HepG2 (cell line): ENCODE measurements around the gene KRTAP3-3. TPM values are rescaled to one million over a fixed set of nuclear protein-coding genes. Genes with fewer than 3 reads are reported as not detected.

Experiments
- CBFB ChIP-seq: sonication (generic); formaldehyde crosslinking; IDR thresholded peaks from 2 replicates; pipeline ENCODE4 v1.4.0; 2020; ENCODE audit warnings: missing genetic modification reagents
- EEA1 ChIP-seq: sonication (generic); formaldehyde crosslinking; IDR thresholded peaks from 2 replicates; pipeline ENCODE4 v1.5.1; 2020; ENCODE audit warnings: mild to moderate bottlenecking, missing genetic modification reagents, borderline replicate concordance
- FLYWCH1 ChIP-seq: sonication (generic); formaldehyde crosslinking; IDR thresholded peaks from 2 replicates; pipeline ENCODE4 v1.8.1; 2023; ENCODE audit warnings: mild to moderate bottlenecking, missing genetic modification reagents
- GFI1 ChIP-seq: sonication (generic); formaldehyde crosslinking; IDR thresholded peaks from 2 replicates; pipeline ENCODE4 v1.5.0; 2020; ENCODE audit warnings: missing genetic modification reagents, mild to moderate bottlenecking, borderline replicate concordance
- GZF1 ChIP-seq: sonication (generic); formaldehyde crosslinking; IDR thresholded peaks from 2 replicates; pipeline ENCODE4 v1.5.1; 2020; ENCODE audit warnings: mild to moderate bottlenecking, missing genetic modification reagents
- KDM1A ChIP-seq: IDR thresholded peaks from 2 replicates; pipeline ENCODE4 v1.6.1; 2016; ENCODE audit warnings: missing compliant biosample characterization
- MBD4 ChIP-seq: IDR thresholded peaks from 2 replicates; pipeline ENCODE4 v1.6.1; 2012; ENCODE audit warnings: low read length, inconsistent platforms, borderline replicate concordance
- PAF1 ChIP-seq: IDR thresholded peaks from 2 replicates; pipeline ENCODE4 v1.6.1; 2016; ENCODE audit warnings: missing genetic modification reagents, missing compliant biosample characterization
- RARA ChIP-seq: IDR thresholded peaks from 2 replicates; pipeline ENCODE4 v1.6.1; 2016; ENCODE audit warnings: missing genetic modification reagents, missing compliant biosample characterization
- REL ChIP-seq: sonication (generic); formaldehyde crosslinking; conservative IDR thresholded peaks from 2 replicates; pipeline ENCODE4 v1.8.0; 2022; ENCODE audit warnings: mild to moderate bottlenecking, missing genetic modification reagents, moderate library complexity
- RFX5 ChIP-seq: IDR thresholded peaks from 2 replicates; pipeline ENCODE4 v1.6.1; 2011; ENCODE audit warnings: low read depth, low read length, improper control_type of control experiment
- SMAD3 ChIP-seq: sonication (generic); formaldehyde crosslinking; IDR thresholded peaks from 2 replicates; pipeline ENCODE4 v1.4.0; 2020; ENCODE audit warnings: missing genetic modification reagents
- SMYD3 ChIP-seq: sonication (generic); formaldehyde crosslinking; IDR thresholded peaks from 2 replicates; pipeline ENCODE4 v1.8.1; 2023; ENCODE audit warnings: mild to moderate bottlenecking, missing genetic modification reagents
- ZKSCAN8 ChIP-seq: IDR thresholded peaks from 2 replicates; pipeline ENCODE4 v1.6.1; 2016; ENCODE audit warnings: borderline replicate concordance, missing genetic modification reagents, missing compliant biosample characterization
- ZNF160 ChIP-seq: sonication (generic); formaldehyde crosslinking; IDR thresholded peaks from 2 replicates; pipeline ENCODE4 v1.8.0; 2022; ENCODE audit warnings: mild to moderate bottlenecking, inconsistent platforms, missing genetic modification reagents
- ZNF383 ChIP-seq: sonication (generic); formaldehyde crosslinking; IDR thresholded peaks from 2 replicates; pipeline ENCODE4 v1.4.0; 2020; ENCODE audit warnings: missing genetic modification reagents, mild to moderate bottlenecking, borderline replicate concordance
- ZNF496 ChIP-seq: sonication (generic); formaldehyde crosslinking; IDR thresholded peaks from 2 replicates; pipeline ENCODE4 v1.8.1; 2023; ENCODE audit warnings: mild to moderate bottlenecking, moderate library complexity, missing genetic modification reagents; ENCODE audit not compliant: insufficient replicate concordance
- ZNF510 ChIP-seq: sonication (generic); formaldehyde crosslinking; IDR thresholded peaks from 2 replicates; pipeline ENCODE4 v1.4.0; 2020; ENCODE audit warnings: low read depth, mild to moderate bottlenecking, missing genetic modification reagents
- polyA plus RNA-seq, 8 experiments: library from polyadenylated mRNA; depleted of rRNA in 3 of 8; stranded (reverse) in 7 of 8; unstranded in 1 of 8; fragments of >200 nt; fragmentation: Illumina TruSeq in 4 of 8; extraction: Trizol in 4 of 8; gene quantifications; 2 replicates each; pipeline versions ENCODE4 v1.2.1 to v1.2.3, GENCODE V29; 2011 to 2016; ENCODE audit warnings: low read depth in 4 of 8, missing spikeins in 1 of 8, mixed read lengths in 1 of 8; ENCODE audit not compliant: insufficient read depth in 1 of 8
- total RNA-seq, 5 experiments: library from RNA; depleted of rRNA; stranded (reverse); fragments of >200 nt; fragmentation: Illumina TruSeq; extraction: Trizol; gene quantifications; 2 replicates each; pipeline ENCODE4 v1.2.3, GENCODE V29; 2016; ENCODE audit warnings: low read depth in 1 of 5
- TF ChIP-seq, protein P1 (sequence below): sonication (generic); formaldehyde crosslinking; IDR thresholded peaks from 2 replicates; pipeline ENCODE4 v1.4.0; 2020; ENCODE audit warnings: missing genetic modification reagents
- TF ChIP-seq, protein P2 (sequence below): sonication (generic); formaldehyde crosslinking; IDR thresholded peaks from 2 replicates; pipeline ENCODE4 v1.5.1; 2020; ENCODE audit warnings: mild to moderate bottlenecking, missing genetic modification reagents, borderline replicate concordance
- TF ChIP-seq, protein P3 (sequence below): sonication (generic); formaldehyde crosslinking; IDR thresholded peaks from 2 replicates; pipeline ENCODE4 v1.5.1; 2020; ENCODE audit warnings: mild to moderate bottlenecking, moderate library complexity, missing genetic modification reagents
- TF ChIP-seq, protein P4 (sequence below): sonication (generic); formaldehyde crosslinking; IDR thresholded peaks from 2 replicates; pipeline ENCODE4 v1.4.0; 2020; ENCODE audit warnings: missing genetic modification reagents; ENCODE audit errors: not compliant biosample characterization
- TF ChIP-seq, protein P5 (sequence below): sonication (generic); formaldehyde crosslinking; IDR thresholded peaks from 2 replicates; pipeline ENCODE4 v1.4.0; 2020; ENCODE audit warnings: missing genetic modification reagents

Gene KRTAP3-3
- total and polyA plus RNA-seq, 2 of the 13 experiments (the other 11 are each of a cell fraction or from before 2014, with no cell fraction given), result not detected

DNA sequence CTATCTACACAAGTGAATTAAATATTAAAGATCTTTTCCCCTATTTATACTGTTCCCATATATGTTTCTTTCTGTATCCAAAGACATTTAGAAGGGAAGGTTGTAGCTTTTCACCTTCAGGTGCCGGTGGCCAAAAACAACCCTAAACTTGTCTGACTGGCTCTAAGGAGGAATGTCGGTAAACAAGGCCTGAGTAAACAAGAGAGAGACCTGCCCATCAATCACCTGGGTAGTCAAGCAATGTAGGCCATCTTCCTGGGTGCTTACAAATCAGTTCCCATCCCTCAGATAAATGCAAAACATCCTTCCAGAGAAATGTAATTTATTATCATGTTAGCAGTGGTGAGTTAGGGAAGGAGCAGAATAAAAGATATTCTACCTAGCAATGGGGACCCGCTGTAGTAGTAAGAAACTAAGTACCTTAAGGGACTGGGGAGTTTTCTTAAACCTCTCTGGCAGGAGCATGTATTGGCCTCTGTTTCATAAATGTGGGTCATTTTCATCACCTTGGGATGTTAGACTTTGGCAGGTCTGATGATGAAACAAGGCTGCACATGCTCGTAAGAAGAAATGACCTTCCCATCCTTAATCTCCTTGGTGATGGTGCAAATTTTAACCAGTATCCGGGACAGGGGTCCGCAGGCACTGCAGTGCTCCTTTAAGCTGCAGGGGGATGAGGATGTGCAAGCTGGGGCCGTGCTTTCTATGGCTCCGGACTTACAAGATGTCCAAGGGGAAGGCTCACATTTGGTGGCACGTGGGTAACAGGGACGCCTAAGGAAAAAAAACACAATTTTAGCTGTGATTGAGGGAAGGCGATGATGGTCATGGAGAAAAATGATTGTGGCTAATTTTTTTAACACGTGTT is 35.6 kb downstream of the KRTAP3-3 start (continued):
- TF ChIP-seq CBFB (peak; percentile 92), ZNF510 (CRISPR knock-in tag) (no peak), RARA (peak; percentile 90), ZKSCAN8 (CRISPR knock-in tag) (no peak), FLYWCH1 (CRISPR knock-in tag) (no peak), SMYD3 (CRISPR knock-in tag) (no peak; the same call in 1 of the 2 replicates), MBD4 (no peak), REL (CRISPR knock-in tag) (no peak), GZF1 (CRISPR knock-in tag) (no peak), GFI1 (CRISPR knock-in tag) (peak; percentile 94), RFX5 (no peak), KDM1A (CRISPR knock-in tag) (peak; percentile 87; the same call in 1 of the 2 replicates), EEA1 (CRISPR knock-in tag) (no peak), ZNF496 (no peak), ZNF160 (CRISPR knock-in tag) (no peak), ZNF383 (CRISPR knock-in tag) (no peak), SMAD3 (CRISPR knock-in tag) (0 out of 2 replicates have a peak, but pooled peaks have one; percentile 37), PAF1 (CRISPR knock-in tag) (no peak)
- TF ChIP-seq, protein P1, sequence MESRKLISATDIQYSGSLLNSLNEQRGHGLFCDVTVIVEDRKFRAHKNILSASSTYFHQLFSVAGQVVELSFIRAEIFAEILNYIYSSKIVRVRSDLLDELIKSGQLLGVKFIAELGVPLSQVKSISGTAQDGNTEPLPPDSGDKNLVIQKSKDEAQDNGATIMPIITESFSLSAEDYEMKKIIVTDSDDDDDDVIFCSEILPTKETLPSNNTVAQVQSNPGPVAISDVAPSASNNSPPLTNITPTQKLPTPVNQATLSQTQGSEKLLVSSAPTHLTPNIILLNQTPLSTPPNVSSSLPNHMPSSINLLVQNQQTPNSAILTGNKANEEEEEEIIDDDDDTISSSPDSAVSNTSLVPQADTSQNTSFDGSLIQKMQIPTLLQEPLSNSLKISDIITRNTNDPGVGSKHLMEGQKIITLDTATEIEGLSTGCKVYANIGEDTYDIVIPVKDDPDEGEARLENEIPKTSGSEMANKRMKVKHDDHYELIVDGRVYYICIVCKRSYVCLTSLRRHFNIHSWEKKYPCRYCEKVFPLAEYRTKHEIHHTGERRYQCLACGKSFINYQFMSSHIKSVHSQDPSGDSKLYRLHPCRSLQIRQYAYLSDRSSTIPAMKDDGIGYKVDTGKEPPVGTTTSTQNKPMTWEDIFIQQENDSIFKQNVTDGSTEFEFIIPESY (CRISPR knock-in tag), result no peak
- TF ChIP-seq, protein P2, sequence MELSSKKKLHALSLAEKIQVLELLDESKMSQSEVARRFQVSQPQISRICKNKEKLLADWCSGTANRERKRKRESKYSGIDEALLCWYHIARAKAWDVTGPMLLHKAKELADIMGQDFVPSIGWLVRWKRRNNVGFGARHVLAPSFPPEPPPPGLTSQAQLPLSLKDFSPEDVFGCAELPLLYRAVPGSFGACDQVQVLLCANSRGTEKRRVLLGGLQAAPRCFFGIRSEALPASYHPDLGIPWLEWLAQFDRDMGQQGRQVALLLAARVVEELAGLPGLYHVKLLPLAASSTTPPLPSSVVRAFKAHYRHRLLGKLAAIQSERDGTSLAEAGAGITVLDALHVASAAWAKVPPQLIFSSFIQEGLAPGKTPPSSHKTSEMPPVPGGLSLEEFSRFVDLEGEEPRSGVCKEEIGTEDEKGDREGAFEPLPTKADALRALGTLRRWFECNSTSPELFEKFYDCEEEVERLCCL (CRISPR knock-in tag), result no peak
- TF ChIP-seq, protein P3, sequence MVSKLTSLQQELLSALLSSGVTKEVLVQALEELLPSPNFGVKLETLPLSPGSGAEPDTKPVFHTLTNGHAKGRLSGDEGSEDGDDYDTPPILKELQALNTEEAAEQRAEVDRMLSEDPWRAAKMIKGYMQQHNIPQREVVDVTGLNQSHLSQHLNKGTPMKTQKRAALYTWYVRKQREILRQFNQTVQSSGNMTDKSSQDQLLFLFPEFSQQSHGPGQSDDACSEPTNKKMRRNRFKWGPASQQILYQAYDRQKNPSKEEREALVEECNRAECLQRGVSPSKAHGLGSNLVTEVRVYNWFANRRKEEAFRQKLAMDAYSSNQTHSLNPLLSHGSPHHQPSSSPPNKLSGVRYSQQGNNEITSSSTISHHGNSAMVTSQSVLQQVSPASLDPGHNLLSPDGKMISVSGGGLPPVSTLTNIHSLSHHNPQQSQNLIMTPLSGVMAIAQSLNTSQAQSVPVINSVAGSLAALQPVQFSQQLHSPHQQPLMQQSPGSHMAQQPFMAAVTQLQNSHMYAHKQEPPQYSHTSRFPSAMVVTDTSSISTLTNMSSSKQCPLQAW (CRISPR knock-in tag), result no peak
- TF ChIP-seq, protein P4, sequence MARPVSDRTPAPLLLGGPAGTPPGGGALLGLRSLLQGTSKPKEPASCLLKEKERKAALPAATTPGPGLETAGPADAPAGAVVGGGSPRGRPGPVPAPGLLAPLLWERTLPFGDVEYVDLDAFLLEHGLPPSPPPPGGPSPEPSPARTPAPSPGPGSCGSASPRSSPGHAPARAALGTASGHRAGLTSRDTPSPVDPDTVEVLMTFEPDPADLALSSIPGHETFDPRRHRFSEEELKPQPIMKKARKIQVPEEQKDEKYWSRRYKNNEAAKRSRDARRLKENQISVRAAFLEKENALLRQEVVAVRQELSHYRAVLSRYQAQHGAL (CRISPR knock-in tag), result no peak
- TF ChIP-seq, protein P5, sequence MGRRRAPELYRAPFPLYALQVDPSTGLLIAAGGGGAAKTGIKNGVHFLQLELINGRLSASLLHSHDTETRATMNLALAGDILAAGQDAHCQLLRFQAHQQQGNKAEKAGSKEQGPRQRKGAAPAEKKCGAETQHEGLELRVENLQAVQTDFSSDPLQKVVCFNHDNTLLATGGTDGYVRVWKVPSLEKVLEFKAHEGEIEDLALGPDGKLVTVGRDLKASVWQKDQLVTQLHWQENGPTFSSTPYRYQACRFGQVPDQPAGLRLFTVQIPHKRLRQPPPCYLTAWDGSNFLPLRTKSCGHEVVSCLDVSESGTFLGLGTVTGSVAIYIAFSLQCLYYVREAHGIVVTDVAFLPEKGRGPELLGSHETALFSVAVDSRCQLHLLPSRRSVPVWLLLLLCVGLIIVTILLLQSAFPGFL (CRISPR knock-in tag), result no peak
